GM03348 (cell line): ENCODE results near the gene SLCO3A1.

Source experiments
- DNase-seq: peaks from one replicate; pipeline ENCODE4 v3.0.0; 2012; ENCODE audit warnings: low spot score

SLCO3A1 gene

DNA sequence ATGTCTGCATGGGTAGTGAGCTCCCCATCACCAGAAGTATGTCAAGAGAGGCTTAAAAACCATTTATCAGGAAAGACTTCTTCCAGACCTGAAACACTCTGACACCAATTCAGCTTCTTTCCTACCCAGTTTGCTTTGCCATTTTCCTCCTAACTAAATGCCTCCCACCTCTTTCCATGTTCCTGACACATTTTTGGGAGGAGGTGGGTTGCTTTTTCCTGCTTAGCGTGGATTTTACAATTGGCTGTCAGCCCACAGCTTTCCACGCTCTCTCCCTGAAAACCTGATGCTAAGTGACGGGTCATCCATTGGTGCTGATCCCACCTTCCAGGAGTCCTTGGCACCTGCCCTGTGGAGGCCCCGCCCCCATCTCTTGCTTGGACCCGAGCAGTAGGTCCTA, 275.3 kb downstream of the SLCO3A1 start:
- no peak for DNase-seq

DNA sequence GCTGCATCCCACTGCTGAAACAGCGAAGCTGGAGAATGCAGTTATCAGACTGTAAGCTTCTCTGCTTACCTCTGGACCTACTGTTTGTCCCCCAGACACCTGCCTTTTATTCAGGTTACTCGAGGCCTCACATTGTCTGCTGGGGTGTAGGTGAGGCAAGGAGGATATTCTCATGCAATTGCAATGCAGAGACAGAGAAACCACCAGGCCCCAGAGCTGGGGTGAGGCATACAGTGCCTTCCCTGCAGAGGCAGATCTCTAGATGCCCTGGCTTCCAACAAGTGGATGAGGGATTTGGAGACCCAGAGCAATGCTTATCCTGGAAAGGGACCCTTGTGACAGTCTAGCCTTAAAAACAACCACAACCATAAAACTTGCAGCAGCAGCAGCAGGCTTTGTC, 276.7 kb downstream of the SLCO3A1 start:
- DNase-seq: no peak

DNA sequence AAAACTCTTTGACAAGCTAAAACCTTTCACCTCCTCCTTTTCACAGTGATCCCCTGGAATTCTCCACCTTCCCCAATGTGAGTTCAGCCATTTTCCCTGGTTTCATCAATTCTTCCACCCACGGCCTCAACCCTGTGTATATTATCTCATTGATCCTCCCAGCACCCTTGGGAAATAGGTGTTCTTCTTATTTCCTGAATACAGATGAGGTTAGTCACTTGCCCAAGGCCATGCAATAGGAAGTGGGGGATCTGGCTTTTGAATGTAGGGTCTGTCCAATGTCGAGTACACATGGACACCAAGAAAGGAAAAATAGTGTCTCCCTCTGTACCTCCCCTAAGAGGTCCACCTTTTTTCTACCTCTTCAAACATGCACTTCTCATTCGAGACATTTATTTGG, 277.4 kb downstream of the SLCO3A1 start:
- no peak for DNase-seq

DNA sequence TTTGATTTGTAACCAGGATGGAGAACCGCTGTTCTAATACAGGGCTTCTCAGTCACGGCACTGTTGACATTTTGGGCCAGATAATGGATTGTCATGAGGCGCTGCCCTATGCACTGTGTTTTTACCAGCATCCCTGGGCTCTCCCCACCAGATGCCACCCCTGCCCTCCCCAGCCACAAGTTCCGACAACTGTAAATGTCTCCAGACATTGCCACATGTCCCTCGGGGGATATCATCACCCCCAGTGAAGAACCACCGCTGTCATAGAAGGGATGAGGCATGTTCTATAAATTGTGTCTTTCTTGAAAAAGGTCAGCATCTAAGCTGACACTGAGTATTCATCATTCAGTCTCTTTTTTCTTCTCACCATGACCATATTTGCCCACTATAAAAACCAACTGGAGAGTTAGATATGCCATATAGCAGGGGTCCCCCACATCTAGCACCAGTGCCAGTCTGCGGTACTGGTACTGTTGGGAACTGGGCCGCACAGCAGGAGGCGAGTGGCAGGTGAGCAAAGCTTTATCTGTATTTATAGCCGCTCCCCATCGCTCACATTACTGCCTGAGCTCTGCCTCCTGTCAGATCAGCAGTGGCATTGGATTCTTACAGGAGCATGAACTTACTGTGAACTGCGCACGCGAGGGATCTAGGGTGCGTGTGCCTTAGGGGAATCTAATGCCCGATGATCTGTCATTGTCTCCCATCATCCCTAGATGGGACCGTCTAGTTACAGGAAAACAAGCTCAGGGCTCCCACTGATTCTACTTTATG, 279.7 kb downstream of the SLCO3A1 start:
- no peak for DNase-seq

DNA sequence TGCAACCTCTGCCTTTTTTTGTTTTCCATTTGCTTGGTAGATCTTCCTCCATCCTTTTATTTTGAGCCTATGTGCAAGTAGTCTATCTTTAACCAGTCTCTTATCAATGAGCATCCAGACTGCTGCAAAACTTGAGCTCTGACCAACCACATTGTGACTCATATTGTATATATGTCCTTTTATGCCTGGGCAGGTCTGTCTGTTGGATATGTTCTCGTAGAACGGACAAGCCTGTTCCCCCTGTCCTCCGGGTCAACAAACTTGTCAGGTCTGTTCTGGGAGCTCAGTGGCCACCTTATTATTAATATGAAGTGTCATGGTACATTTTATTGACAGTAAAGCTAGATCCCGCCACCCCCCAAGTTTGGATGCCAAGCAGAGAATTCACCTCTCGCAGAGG, 287.3 kb downstream of the SLCO3A1 start:
- DNase-seq: no peak

DNA sequence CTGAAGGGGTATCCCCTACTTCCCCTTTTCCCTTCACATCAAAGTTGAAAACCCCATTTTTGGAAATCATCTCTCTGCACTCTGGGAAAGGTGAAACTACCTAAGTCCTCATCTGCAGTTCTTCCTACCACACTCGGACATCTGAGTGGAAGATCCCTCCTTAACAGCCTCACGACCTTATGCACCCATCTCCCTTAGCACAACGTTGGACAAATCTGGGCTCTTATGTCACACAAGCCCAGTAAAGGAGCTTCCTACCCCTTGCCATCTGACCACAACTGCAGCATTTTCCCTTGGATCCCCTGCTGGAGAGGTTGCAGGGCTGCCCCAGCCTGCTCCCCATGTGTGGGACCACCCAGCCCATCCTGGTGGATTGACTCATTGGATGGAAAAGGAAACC, 288.1 kb downstream of the SLCO3A1 start:
- no peak for DNase-seq

DNA sequence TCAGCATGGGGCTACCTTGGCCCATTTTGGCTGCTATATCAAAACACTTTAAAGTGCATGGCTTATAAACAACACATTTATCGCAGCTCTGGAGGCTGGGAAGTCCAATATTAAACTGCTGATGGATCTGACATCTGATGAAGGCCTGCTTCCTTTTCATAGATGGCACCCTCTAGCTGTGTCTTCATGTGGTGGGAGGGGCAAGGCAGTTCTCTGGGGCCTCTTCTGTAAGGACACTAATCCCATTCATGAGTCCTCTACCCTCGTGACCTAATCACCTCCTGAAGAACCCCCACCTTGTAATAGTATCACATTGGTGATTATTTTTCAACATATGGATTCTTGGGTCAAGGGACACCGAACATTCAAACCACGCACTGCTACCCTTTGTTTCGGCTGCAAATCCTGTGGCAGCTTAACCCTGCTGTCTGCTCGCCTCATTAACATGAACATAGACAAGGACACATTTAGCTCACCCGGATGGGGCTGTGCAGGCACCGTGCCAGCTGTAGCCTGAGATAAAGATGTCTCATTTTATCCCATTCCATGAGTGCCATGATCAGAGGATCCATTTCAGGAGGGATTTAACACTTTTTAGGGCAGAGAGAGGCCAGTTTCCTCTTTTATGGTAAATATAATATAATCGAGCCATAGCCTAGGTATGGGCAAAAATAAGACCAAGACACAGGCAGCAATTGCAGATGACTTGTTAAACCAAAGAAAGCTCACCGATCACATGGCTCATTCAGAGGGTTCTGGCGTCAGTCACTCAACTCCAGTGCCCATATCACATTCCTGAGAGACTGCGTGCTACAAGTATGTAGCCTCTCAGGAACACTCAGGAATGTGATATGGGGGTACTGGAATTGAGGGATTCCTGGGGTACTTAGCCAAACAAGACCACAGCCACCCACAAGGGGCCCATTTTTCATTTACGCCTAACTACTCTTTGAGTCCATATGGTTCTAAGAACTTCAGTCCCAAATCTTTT, 289.0 kb downstream of the SLCO3A1 start:
- no peak for DNase-seq

DNA sequence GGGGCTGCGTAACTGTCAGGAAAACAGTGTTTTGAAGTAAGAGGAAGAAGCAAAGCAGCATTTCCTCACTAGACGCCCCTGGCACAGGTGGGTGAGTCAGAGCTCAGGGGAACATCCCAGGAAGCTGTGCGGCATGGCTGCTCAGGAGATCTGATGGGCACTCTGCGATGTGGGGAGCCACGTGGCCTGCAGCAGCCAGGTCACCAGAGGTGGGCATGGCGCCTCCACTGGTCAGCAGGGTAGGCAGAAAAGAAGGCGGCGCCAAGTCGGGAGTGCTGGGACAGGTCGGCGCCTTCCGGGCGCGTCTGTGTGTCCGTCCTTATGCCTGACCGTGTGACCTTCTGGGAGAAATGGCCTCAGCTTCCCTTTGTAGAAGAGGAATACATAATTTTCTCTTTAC, 290.3 kb downstream of the SLCO3A1 start:
- DNase-seq: no peak

DNA sequence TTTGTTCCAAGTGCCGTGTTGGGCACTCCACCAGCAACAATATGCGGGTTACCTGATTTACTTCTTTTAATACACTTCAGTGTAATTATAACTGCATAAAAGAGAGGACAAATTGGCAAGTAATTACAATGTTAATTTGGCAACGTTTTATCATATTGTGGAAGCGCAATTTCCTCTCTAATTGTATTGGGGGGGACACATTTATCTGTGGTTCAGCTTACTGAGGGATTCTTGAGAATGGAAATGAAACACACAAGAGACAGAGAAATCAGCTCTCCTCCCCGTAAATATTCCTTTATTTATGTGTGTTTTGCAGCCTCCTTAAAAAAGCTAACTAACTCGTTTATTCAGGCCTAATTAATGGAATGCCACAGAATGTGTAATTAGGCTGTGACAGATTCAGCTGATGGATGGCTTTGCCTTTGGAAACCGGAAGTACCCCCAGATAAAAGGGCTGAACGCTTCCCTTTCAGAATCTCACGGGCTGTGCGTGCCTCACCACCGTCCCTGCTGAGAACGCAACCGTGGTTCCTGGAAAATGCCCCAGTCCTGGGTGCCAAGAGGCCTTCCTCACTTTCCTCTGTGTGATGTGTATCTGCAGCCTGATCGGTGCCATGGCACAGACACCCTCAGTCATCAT, 293.1 kb downstream of the SLCO3A1 start:
- DNase-seq: no peak

DNA sequence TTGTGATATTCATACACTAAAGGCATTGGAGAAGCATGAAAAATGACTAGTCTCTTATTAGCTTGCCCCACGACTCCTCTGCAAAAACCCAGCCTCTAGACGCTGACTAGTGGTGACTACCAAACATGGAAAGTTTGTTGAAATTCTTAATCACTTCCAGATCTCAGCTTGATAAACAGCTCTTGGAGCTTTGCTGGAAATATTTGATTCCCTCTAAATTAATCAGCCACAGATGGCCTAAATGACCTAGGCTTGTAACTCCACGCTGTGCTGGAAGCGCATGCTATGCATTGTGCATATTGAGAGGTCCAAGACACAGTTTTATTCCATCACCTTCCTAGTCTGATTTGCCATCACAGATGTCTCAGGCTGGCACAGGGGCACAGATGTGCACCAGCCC, 295.5 kb downstream of the SLCO3A1 start:
- peak; percentile 72 for DNase-seq

DNA sequence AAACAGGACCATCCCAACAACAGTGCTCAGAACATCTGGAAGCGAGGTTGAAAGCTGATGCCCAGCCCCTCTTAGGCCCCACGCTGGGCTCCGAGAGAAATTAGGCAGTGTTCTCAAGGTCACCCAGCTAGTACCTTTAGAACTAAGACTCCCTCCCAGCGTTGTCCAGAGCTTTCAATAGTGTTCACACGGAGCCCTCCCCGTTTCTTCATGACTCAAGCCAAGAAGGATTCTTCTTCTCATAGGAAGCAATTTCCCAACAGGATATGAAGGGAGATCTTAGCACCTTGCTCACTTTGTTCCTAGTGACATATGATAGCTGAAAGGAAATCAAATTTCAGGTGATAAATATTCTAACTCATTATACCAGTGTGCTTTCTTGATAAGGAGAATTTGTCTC, 296.0 kb downstream of the SLCO3A1 start:
- peak; percentile 9 for DNase-seq

DNA sequence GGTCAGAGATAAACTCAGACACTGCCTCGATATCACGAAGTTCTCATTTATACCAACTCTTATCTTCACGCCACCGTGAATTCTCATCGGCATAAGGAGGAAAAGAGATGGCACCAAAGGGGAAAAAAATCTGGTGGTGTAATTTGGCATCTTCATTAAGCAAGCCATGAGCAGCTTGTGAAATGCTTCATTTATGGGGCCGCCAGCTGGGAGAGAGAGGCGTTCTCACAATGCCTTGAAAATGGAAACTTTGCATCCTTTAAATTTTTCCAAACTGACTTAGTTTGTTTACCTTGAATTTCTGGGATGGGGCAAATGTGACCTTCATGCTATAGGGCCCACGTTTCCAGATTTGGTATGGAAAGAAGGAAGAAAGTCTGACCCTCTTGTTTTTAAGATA, 297.7 kb downstream of the SLCO3A1 start:
- DNase-seq: no peak

DNA sequence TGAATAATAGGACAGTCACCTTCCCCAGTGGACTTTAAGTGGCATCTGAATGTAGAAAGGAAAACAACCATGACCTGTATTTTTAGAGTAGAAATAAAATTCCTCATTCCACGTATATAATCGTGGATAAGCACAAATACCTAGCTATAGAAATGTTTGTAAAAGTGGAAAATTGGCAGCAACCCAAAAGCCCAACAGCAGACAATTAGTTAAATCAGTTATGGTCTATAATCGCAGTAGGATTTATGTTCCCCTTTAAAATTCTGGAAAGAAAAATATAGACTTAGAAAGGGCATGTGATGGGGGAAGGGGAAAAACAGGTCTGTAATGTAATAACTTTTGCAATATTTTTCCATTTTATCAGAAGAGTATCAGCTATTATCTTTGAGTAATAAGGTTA, 298.2 kb downstream of the SLCO3A1 start:
- no peak for DNase-seq

DNA sequence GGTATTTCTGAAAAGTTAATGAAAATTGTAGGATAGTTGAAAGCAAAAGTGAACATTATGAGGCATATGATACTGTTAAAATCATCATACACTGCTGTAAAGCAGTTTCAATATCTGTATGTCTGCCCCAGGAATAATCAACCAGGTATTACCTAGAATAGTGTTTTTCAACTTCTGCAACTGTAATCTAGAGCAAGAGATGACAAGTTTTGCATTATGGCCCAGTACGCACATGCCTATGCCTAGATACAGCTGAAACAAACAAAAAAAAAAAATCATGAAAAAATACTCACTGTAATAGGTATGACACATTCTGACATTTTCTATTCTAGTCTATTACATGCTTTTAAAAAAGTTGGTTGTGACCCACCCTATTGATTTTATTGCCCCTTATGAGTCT, 299.5 kb downstream of the SLCO3A1 start:
- DNase-seq: no peak

DNA sequence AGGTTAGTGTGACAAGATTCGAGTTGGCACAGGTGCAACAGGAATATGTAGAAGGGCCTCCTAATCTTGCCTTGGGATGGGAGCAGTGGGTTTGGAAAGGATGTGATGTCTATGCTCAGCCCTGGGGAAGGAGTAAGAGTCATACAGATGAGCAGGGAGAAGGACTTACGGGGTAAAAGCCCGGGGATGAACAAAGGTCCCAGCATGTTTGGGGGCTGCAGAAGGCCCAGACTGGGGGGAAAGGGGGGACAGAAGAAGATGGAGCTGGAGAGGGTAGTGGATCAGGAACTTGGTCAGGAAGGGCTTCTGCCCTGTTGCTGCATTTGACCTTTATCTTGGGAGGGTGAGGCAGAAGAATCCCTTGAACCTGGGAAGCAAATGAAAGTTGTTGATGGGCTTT, 300.1 kb downstream of the SLCO3A1 start:
- no peak for DNase-seq

DNA sequence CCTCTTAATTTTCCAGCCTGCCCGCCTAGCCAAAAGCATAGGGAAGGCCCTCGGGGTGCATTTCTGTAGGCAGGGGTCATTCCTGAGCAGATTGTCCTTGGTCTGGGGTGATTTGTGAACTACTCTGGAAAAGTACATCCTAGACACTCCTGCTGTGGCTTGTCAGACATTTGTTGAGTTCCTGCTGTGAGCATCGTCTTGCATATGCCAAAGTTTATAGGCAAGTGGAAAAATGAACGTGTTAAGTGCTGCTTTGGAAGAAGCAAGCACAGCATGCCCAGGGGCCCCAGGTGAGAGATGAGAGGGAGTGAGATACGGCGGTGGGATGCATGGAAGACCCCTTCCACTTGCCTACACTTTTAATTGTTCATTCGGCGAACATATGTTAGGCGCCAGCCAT, 302.4 kb downstream of the SLCO3A1 start:
- DNase-seq: no peak

DNA sequence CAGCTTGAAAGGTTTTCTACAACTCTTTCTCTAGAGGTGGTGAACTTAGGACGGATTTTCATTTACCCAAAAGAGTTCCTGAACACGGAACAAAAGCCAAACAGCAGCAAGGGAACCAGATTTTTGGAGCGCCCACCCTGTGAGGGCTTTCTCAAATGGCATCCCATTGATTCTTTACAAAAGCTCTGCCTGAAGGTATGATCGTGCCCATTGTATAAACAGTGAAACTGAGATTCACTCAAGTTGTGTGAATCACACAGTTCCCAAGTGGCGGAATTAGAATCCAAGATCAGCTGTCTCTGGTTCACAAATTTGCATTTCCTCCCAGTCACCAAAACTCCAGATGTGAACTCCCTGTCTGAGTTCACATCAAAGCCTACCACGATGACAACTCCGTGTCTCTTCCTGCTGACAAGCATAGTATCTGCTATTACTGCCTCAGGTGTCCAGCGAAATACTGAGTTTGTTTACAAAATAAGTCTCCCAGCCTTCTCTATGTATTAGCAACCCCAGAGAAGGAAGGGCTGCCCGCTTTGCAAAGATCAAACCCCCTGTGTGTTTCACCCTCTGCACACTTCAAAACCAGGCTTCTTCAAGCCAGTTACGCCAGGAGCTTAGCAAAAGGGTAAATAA, 304.3 kb downstream of the SLCO3A1 start:
- DNase-seq: no peak

DNA sequence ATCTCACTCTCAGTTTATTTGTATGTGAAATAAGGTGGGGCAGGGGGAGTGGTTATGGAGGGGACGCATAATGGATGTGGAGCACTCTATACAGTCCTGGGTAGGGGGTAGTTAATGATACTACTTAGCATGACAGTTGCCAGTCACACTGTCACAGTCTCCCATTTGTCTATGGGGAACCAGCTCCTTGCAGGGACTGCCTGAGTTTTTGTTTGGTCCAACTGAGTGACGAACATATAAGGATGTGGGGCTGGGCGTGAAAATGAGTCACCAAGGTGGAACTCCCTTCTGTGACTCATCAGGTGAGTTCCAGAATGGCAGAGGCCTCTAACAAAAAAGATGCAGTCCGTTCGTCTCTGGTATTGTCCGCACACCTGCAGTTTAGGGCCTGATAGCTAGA, 304.9 kb downstream of the SLCO3A1 start:
- DNase-seq: no peak

DNA sequence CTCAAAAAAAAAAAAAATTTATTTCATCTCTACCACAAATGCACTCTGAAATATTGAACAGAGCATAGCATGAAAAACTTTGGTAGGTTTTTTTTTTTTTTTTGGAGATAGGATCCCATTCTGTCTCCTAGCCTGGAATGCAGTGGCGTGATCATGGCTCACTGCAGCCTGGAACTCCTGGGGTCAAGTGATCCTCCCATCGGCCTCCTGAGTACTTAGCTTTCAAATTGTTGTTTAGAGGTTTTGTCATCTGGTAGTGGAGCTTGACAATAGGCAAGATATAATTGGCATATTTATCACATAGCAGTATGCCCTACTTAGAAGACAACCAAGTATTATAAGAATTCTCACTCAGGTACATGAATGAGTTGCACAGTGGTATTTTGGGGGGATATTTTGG, 306.0 kb downstream of the SLCO3A1 start:
- DNase-seq: no peak

DNA sequence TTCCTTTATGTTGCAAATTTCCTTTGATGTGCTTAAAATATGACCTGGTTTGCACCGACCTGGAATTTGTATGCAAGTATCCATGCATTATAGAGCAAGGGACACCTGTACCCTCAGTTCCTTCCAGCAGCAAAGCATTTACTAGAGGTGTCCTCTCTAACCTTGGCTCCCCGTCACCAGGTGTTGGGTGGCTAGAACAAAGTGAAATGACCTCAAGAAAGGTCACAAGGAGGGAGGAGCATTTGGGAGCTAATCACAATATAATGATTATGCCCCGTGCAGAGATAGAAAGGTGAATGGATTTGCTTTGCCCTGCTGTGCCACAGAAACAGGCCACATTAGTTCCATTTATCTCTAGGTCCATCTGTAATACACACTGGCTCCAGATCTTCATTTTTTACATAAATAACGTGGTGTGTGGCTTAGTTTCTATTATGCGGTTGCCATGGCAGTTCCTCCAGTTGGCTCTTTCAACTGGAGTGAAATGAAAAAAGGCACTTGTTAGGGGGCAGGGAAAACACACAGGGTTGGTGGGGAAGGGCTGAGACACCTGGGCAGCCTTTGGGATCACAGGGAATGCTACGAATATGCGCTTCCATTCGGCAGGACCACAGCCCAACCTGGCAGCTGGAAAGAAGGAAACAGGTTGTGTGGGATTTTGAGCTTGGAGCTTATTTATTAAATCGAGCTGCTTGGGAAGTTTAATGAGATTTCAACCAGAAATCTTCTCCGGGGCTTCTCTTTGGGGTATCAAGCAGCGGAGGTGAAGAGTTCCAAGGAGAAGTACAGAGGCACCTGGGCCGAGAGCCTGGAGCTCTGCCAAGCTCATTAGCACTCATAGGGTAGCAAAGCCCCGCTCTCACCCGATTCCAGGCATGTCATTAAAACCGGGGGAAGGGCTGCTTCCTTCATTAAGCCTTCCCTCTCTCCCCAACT, 306.7 kb downstream of the SLCO3A1 start:
- no peak for DNase-seq

DNA sequence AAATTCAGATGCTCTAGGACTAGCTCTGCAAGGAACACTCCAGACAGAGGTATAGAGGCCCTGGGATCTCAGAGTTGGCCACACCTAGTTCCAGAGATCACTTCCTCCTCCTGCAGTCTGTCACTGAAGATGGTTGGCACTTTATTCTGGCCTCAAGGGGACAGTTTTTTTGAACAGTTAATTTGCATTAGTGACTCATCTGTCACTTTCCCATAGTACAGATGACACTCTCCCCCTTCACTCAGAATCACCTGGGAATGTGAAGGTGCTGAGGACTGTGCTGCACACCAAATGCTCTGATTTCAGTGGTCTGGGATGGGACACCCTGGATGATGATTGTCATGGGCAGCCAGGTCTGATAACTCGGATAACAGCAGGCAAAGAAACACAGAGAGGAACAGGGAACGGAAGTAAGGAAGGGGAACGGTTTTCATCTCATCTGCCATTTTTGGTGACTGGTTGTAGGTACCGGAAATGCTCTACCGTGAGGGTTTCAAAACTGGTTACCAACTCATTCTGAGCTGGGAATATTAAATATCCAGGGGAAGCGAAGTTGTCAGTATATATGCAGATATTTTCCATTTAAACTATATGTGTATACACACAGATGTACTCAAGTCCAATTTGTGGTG, 307.6 kb downstream of the SLCO3A1 start:
- no peak for DNase-seq
